NAMALWA (cell line): ENCODE measurements around the gene BBS9.

Experiments used
- DNase-seq: peaks from one replicate; pipeline ENCODE4 v3.0.0-alpha.2; 2015; ENCODE audit warnings: low spot score

The BBS9 gene

GRCh38 chr7:33369888-33370287 is 240.5 kb downstream of the BBS9 start:
- DNase-seq = no peak

DNA sequence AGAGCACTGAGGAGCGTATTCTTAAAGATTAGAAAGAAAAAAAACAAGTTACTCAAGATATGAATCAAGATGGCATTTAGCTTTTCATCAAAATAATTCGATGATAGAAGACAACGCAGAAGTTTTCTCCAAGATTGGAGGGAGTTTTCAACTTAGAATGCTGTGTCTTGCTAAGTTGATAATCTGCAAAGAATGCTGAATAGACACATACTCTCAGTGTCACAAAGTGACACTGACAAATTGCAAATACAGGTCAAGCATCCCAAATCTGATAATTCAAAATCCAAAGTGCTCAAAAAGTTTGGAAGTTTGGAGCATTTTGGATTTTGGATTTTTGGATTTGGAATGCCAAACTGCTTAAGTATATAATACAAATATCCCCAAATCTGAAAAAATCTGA is 243.8 kb downstream of the BBS9 start:
- DNase-seq = no peak

- DNase-seq = no peak
Observed at GRCh38 chr7:33379891-33380525, 250.6 kb downstream of the BBS9 start.

DNA sequence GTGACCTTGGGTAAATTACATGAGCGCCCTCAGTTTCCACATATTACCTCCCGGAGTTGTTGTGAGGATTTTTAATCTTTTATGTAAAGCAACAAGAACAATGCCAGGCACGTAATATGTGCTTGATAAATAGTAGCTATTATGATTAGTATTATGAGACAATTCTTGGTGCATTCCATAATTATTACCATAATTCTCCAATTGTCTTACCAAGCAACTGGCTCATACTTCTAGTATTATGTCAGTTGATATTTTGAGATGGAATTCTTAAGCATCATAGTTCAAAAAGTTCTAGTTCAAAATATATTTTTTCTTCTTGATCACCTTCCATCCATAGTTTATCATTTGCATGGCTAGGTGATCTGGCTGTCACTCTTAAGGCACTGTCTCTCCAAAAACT is 259.0 kb downstream of the BBS9 start:
- DNase-seq = no peak

DNA sequence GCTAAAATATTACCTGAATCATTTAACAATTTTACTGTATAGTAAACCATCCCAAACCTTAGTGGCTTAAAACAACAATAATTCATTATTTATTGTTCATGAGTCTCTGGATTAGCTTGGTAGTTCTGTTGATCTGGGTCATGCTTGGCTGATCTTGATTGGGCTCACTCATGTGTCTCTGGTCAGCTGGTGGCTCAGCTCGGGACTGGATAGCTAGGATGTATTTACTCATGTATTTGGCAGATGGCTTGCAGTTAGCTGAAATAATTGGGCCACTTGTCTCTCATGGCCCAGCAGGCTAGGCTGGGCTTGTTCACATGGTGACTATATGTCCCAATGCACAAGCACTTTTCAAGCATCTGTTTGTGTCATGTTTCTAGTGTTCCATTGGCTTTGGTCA is 262.8 kb downstream of the BBS9 start:
- no peak for DNase-seq

DNA sequence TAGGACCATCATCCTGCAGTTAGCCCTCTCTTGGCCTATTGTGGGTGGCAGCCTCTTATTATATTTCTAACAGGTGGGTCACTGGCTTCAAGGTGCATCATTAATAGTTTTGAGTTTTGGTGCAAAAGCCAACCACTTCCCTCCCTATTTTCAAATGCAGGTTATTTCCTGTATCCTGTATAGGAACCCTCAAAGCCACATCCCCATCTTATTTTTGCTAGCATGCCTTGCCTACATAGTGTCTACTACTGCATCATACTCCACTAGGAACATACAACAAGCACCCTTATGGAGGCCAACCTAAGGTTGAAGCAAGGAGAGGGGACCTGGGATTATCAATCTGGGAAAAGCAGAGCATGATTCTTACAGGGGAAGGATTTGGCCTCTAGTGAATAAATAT is 264.4 kb downstream of the BBS9 start:
- no peak for DNase-seq

- DNase-seq = no peak
Observed at GRCh38 chr7:33395340-33395739, 266.0 kb downstream of the BBS9 start.

DNA sequence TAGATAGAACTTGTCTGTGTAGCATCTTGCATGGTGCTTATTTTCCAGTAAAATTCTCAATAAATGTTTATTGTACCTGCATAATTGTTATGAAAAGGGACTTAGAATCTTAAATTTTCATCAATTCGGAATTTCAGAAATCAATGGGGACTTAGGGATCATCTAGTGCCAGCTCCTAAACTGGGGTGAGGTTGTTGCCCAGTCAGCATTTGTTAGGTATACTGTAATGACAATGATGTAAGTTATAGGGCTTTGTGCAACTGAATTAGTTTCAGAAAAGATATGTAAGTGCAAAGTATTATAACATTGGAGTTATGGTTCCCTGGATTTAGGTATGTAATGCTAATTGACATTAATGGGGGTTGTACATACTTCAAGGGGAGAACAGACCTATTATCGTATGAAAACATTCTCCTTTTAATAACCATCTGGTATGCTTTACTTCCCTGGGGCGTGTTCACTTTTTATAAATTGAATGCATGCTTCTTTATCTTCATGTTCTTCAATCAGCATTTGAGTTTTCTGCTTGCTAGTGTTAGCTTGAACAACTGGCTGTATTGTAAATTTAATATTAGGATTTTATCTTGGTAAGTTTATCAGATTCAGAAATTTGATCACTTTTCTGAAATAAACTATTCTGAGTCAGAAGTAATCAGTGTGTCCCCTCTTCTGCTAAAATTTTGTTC is 270.3 kb downstream of the BBS9 start:
- DNase-seq = no peak

DNA sequence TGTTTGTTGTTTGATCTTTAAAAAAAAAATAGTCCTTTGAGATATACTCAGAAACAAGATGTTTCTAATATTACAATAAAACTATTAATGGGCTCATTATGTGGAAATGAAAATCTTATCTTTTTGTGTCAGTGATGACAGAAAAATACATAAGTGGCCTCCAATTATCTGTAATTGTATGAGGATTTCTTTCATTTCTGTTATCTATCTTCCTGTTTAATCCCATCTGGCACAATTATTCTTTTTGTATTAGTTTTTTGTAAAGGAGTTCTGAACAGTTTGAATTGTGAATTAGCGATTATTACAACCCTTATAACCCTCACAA is 270.8 kb downstream of the BBS9 start:
- DNase-seq = no peak

- DNase-seq = no peak
Observed at GRCh38 chr7:33410266-33410665, 280.9 kb downstream of the BBS9 start.

GRCh38 chr7:33411020-33411419 is 281.7 kb downstream of the BBS9 start:
- no peak for DNase-seq

- DNase-seq = no peak
Observed at GRCh38 chr7:33412331-33412730, 283.0 kb downstream of the BBS9 start.

GRCh38 chr7:33418251-33418701 is 288.9 kb downstream of the BBS9 start:
- DNase-seq = no peak

GRCh38 chr7:33420311-33420940 is 291.1 kb downstream of the BBS9 start:
- DNase-seq = no peak

DNA sequence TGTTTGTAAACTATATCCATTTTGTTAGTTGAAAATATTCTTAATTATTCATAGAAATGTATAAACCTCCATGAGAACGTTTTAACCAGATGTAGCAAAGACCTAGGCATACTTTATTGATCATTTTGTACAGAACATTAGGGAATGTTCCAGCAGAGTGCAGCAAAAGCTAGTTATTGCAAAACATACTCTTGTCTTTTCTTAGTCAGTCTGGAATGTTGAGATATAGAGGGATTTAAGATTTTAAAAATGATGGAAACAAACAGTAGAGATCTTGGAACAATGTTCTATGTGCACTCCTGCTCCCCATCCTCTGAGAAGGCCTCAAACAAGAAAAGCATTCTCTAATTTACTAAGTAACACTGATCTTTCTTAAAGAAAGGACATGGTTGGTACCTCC is 292.1 kb downstream of the BBS9 start:
- no peak for DNase-seq

DNA sequence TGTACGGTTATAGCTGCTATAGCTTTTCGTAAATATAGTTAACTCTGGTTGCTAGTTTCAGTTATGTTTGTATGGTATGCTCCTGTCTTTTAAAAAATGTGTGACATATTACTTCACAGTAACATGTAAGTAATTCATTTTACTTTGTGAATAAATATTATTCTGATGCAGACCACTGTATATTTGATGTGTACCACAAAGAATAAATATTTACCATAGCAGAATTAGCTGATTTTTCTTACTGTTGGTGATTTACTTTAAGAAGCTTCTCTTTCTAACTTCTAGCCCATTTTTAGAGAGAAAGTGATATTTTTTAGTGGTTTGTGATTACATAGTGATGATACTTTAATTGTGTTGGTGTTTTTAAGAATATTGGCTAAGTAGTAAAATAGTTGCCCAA is 292.8 kb downstream of the BBS9 start:
- no peak for DNase-seq

- DNase-seq = no peak
Observed at GRCh38 chr7:33422825-33423645, 293.7 kb downstream of the BBS9 start.

DNA sequence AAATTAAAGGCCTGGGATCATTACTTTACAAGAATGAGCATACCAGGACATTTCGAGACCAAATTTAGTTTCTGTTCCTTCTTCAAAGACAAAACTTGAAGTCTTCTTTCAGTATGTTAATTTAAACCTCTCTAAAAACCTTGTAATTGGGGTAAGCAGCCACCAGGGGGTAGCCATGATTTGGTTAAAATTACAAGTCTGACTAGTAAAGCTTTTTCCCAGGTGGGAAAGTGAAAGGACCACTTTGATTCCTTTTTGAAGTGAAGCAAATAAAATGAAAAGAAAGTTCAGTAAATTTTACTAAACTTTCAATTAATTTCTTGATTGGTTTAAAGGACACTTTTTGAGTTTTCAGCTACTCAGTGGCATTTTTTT is 294.3 kb downstream of the BBS9 start:
- DNase-seq = peak; percentile 57

DNA sequence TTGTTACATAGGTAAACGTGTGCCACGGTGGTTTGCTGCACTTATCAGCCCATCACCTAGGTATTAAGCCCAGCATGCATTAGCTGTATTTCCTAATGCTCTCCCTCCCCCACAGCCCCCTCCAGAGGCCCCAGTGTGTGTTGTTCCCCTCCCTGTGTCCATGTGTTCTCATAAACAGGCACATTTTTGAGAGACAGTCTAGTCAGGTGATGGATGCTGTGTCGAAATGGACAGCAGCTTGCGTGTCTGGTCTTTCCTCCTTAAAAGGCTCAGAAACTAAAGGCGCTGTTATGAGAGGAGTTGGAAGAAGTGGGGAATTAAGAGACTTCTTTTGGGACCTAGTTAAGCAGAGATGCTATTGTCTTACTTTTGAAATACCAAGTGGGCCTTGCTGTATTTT is 296.0 kb downstream of the BBS9 start:
- DNase-seq = no peak

DNA sequence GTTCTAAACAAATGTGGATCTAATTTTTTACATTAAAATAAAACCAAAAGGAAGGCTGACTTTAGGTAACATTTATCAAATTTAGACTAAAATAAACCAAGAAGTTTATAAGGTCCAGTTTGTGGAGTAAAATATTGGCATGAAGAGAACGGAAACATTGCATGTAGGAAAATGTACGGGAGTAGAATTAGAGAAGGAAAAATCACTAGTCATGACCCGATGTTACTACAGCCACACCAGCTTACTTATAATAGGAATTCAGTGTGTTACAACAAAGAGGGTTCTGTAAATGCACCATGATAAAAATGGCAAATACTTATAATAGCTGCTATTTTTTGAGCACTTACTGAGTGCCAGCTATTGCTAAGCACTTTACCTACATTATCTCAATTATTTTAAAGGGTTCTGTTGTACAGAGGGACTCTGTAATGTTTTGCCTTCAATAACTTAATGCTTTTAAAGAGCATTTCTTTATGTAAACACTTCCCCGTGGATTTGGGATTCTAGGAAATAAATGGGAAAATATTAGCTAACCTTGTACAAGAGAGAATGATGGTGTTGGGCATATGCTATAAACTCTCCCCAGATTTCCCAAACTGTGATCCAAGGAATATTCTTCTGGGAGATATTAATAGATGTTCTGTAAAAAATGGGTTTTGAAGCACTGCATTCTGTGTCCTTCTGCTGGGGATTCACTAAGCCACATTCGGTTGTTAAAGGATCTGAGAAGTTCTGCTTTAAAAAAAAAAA is 296.7 kb downstream of the BBS9 start:
- DNase-seq = no peak

DNA sequence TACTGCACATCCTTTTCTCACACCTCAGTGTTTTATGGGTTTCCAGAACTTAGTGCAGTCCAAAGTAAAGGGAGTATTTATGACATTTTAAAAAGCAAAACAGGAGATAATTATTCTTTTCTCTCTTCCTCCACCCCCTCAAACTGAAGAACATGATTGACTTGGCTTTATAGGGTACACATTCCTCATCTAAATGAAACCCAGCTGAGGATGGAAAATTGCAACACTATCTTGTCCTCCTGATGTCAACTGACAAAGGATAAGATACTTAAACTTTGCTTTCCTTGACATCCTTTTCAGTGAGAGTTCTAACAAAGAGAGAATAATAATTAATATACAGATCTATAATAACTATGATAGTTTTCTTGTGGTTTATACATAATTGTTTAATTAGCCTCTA is 299.1 kb downstream of the BBS9 start:
- no peak for DNase-seq

DNA sequence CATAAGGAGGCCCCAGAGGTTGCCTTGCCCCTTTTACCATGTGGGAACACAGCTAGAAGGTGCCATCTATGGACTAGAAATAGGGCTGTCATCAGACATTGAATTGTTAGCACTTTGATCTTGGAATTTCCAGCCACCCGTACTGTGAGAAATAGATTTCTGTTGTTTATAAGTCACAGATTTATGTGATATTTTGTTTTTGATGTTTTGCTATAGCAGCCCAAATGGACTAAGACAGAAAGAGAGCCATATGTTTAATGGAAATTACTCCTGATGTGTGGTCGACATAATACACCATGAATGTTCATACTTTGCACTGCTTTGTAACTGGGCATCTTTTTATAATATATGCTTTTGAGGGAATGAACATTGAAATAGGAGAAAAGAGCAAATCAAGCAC is 302.2 kb downstream of the BBS9 start:
- no peak for DNase-seq
